GM23248 (cell line): Measurements from ENCODE around the gene EMSY.

Experiments
- EZH2 ChIP-seq: fragments of 200-600 bp; sonication (generic); IDR thresholded peaks from 2 replicates; pipeline ENCODE4 v1.6.1; 2018; ENCODE audit warnings: antibody characterized with exemption, mild to moderate bottlenecking; ENCODE audit not compliant: insufficient read depth, poor library complexity, severe bottlenecking
- EZH2phosphoT487 ChIP-seq: fragments of 200-600 bp; sonication (generic); IDR thresholded peaks from 2 replicates; pipeline ENCODE4 v1.6.1; 2018; ENCODE audit warnings: antibody characterized with exemption, moderate library complexity, mild to moderate bottlenecking, low read depth; ENCODE audit not compliant: insufficient read depth

DNA sequence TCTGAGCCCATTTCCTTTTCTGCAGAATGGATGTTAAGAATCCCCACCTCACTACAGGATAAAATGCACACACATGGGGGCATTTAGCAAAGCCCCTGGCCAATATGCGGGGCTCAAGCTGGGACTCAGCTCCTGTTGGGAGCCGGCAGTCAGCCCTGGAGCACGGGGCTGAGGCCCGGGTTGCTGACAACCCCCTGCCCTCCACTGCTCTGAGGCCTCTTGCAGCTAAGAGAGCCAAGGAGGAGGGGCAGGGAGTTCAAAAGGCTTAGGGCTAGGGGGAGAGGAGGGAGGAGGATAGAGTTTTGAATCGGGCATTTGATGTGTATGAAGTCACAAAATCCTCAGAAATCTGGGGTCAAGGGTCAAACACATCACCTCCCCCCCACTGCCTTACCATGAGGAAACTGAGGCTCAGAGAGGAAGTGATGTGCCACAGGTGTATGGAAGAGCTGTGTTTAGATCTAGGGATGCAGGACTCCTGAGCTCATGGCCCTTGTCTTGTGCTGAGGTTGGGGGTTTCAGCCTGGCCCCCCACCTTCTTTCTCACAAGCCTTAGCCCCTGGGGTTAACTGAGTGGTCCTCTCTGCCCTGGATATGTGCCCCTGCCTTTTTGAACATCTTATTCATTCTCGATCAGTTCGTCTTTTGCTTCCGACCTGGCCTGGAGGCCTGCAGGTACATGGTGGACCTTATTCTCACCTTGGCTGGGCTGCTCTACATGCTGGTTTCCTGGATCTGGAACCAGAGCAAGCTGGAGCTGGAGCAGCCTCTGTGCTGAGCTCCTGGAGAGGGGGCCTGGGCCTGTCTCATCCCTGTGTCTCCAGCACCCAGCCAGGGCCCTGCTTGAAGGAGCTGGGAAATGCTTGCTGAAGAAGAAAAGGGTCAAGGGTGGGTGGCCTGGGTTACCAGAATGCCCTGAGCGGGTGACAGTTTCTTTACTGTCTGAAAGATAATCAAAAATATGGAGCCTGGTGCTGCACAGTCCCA is 145.4 kb downstream of the EMSY start:
- no peak for TF ChIP-seq EZH2phosphoT487
- TF ChIP-seq EZH2 = no peak
